ENCODE data around the gene PSMB7. TPM values are rescaled to one million over a fixed set of nuclear protein-coding genes. Genes with fewer than 3 reads are reported as not detected.

PSMB7 gene
- total and polyA plus RNA-seq, 2 of the 13 experiments (the other 11 are each of a cell fraction or from before 2014, with no cell fraction given): 259 to 291 TPM

DNA sequence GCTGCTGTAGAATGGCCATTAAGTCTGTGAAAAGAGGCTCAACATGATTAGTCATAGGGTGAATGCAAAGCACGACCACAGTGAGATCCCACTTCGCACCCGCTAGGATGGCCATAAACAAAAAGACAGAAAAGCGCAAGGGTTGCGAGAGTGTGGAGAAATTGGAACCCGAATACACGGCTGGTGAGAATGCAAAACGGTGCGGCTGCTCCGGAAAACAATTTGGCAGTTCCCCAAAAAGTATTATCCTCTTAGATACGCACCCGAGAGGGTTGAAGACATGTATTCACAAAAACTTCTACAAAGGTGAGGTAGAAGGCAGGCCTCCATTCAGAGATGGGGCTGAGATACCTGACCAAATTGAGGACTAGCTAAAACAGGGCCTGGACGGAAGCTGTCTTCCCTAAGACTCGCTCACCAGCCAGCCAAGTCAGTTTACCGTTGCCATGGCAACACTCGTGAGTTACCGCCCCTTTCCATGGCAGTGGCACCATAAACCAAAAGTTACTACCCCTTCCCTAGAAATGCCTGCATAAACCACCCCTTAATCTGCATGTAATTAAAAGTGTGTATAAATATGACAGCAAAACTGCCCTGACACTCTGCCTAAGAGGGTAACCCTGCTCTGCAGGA lies 726 bp upstream of the PSMB7 start:
- H3K9me3 ChIP-seq (ENCODE audit: low read length): no peaks in the 10 kb centered on the region
- 85% methylated on average over 17 of the region's 17 CpGs for WGBS (ENCODE audit: low lambda C conversion rate)
- ChIA-PET POLR2A (no interaction called here), CTCF (ENCODE audit: low intra/inter-chr PET ratio, low total read pairs) (no interaction called here)
- BruUV-seq (replicated peaks): no TSS peak
- H3K27ac ChIP-seq (ENCODE audit: extremely low read length, insufficient read depth, low read length): no peak overlapping the region
- TF ChIP-seq ZNF572 (CRISPR knock-in tag; IDR thresholded peaks at IDR 0.05) (0 out of 2 replicates have a peak, but pooled peaks have one; percentile 65), ZNF75D (CRISPR knock-in tag; IDR thresholded peaks at IDR 0.05; ENCODE audit: borderline replicate concordance) (no peak), TCF7L2 (IDR thresholded peaks at IDR 0.05; ENCODE audit: low read depth, low read length) (no peak), RFX5 (IDR thresholded peaks at IDR 0.05; ENCODE audit: low read depth, low read length) (peak; percentile 28; the same call in 1 of the 2 replicates), NCOA1 (CRISPR knock-in tag; IDR thresholded peaks at IDR 0.05) (0 out of 2 replicates have a peak, but pooled peaks have one; percentile 21), RFX3 (CRISPR knock-in tag; IDR thresholded peaks at IDR 0.05) (peak; percentile 72), RFX1 (IDR thresholded peaks at IDR 0.05) (peak; percentile 71)
- H3K4me1 ChIP-seq (ENCODE audit: insufficient read depth, low read length): peaks cover 51% of the 10 kb centered on the region
- H3K79me2 ChIP-seq (ENCODE audit: insufficient read depth, low read length): peaks cover 21% of the 10 kb centered on the region
- in situ Hi-C loops (cut with HindIII; ENCODE audit: extremely low pct_ligation_motif_present, low pct_unique_long_range_greater_than_20kb): no loop called here
- H2AFZ ChIP-seq (ENCODE audit: low read length): no peak overlapping the region
- H3K27me3 ChIP-seq (ENCODE audit: control insufficient read depth in 1 of 2, insufficient read depth in 2 of 2, low read length in 2 of 2): peaks cover 0 to 6% of the 10 kb centered on the region in 2 experiments; a peak in 1 of 5 replicates
- H3K4me2 ChIP-seq (ENCODE audit: low read depth, low read length): peak overlapping the region; percentile 67
- peaks cover 8 to 27% of the 10 kb centered on the region in 2 experiments for H3K36me3 ChIP-seq (replicated peaks in 1 of 2; ENCODE audit: control insufficient read depth in 1 of 2, insufficient read depth in 2 of 2, low read length in 2 of 2)
- DNase-seq (ENCODE audit: low spot score): no peak
- H3K9ac ChIP-seq (ENCODE audit: insufficient read depth, low read depth, low read length): no peak overlapping the region
- FAIRE-seq: no peak
- no peak for ATAC-seq
- H3K4me3 ChIP-seq (replicated peaks in 1 of 3; ENCODE audit: insufficient read depth in 1 of 3, low read depth in 2 of 3, low read length in 3 of 3): peak overlapping the region in 1 of 3 experiments; percentile 55; a peak in 1 of 6 replicates
- intact Hi-C loops (cut with micrococcal nuclease; ENCODE audit: unreplicated experiment): no loop called here
- H4K20me1 ChIP-seq (ENCODE audit: insufficient read depth, low read length): no peaks in the 10 kb centered on the region; the same call in 1 of the 2 replicates

DNA sequence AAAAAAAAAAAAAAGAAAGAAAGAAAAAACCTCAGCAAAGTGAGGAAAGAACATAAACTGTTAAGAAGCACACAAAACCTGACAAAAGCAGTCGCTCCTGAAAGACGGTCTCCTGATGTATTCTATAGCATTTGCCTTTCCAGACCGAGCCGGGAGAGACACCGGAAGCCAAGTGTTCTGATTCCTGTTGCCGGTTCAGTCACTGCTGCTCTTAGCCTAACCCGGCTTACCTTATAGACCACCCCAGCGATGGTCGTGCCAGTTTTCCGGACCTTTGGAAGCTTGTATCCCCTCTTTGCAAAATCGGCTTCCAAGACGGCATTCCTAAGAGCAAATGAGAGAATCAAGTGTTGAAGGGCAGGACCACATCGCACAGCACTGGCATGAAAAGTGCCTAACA lies 630 bp downstream of the PSMB7 start:
- FAIRE-seq: no peak
- Histone ChIP-seq H3K27ac (ENCODE audit: extremely low read length, insufficient read depth, low read length) (peak overlapping the region; percentile 81), H3K79me2 (ENCODE audit: insufficient read depth, low read length) (peaks cover 27% of the 10 kb centered on the region), H4K20me1 (ENCODE audit: insufficient read depth, low read length) (no peaks in the 10 kb centered on the region; the same call in none of the 2 replicates), H3K27me3 (ENCODE audit: control insufficient read depth in 1 of 2, insufficient read depth in 2 of 2, low read length in 2 of 2) (peaks cover 0 to 6% of the 10 kb centered on the region in 2 experiments; a peak in 1 of 5 replicates), H3K4me2 (ENCODE audit: low read depth, low read length) (peak overlapping the region; percentile 86), H3K9me3 (ENCODE audit: low read length) (no peaks in the 10 kb centered on the region), H3K4me3 (replicated peaks in 1 of 3; ENCODE audit: insufficient read depth in 1 of 3, low read depth in 2 of 3, low read length in 3 of 3) (peak overlapping the region; percentile 86 to 99 (median 93)), H3K36me3 (replicated peaks in 1 of 2; ENCODE audit: control insufficient read depth in 1 of 2, insufficient read depth in 2 of 2, low read length in 2 of 2) (peaks cover 8 to 35% of the 10 kb centered on the region in 2 experiments), H3K4me1 (ENCODE audit: insufficient read depth, low read length) (peaks cover 43% of the 10 kb centered on the region), H3K9ac (ENCODE audit: insufficient read depth, low read depth, low read length) (peak overlapping the region; percentile 97), H2AFZ (ENCODE audit: low read length) (no peak overlapping the region)
- intact Hi-C loops (cut with micrococcal nuclease; ENCODE audit: unreplicated experiment): no loop called here
- ATAC-seq: no peak
- ChIA-PET POLR2A (interaction anchor here (1.5 kb wide), 1 partner anchor 24 kb away, joined by 3 read pairs; no protein-coding TSS in a partner anchor), CTCF (ENCODE audit: low intra/inter-chr PET ratio, low total read pairs) (no interaction called here)
- in situ Hi-C loops (cut with HindIII; ENCODE audit: extremely low pct_ligation_motif_present, low pct_unique_long_range_greater_than_20kb): no loop called here
- 2% methylated on average over 13 of the region's 13 CpGs for WGBS (ENCODE audit: low lambda C conversion rate)
- DNase-seq (ENCODE audit: low spot score): no peak
- BruUV-seq (replicated peaks): no TSS peak
- no peak for TF ChIP-seq NBN (conservative IDR thresholded peaks at IDR 0.05)
- no peak for TF ChIP-seq NR2F6 (IDR thresholded peaks at IDR 0.05)
- no peak for TF ChIP-seq NR2F6 (CRISPR knock-in tag; IDR thresholded peaks at IDR 0.05)
- TF ChIP-seq ZNF879 (CRISPR knock-in tag; IDR thresholded peaks at IDR 0.05): no peak
- no peak for TF ChIP-seq ZNF615 (CRISPR knock-in tag; IDR thresholded peaks at IDR 0.05; ENCODE audit: borderline replicate concordance)
- no peak for TF ChIP-seq ZNF317 (CRISPR knock-in tag; IDR thresholded peaks at IDR 0.05)
- TF ChIP-seq, protein P1, sequence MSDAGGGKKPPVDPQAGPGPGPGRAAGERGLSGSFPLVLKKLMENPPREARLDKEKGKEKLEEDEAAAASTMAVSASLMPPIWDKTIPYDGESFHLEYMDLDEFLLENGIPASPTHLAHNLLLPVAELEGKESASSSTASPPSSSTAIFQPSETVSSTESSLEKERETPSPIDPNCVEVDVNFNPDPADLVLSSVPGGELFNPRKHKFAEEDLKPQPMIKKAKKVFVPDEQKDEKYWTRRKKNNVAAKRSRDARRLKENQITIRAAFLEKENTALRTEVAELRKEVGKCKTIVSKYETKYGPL (CRISPR knock-in tag; IDR thresholded peaks at IDR 0.05): peak; percentile 4; the same call in 1 of the 2 replicates
- TF ChIP-seq KDM5A (IDR thresholded peaks at IDR 0.05; ENCODE audit: borderline replicate concordance, low read length): no peak
- no peak for TF ChIP-seq TCF7 (IDR thresholded peaks at IDR 0.05; ENCODE audit: low read depth)
- TF ChIP-seq, protein P2, sequence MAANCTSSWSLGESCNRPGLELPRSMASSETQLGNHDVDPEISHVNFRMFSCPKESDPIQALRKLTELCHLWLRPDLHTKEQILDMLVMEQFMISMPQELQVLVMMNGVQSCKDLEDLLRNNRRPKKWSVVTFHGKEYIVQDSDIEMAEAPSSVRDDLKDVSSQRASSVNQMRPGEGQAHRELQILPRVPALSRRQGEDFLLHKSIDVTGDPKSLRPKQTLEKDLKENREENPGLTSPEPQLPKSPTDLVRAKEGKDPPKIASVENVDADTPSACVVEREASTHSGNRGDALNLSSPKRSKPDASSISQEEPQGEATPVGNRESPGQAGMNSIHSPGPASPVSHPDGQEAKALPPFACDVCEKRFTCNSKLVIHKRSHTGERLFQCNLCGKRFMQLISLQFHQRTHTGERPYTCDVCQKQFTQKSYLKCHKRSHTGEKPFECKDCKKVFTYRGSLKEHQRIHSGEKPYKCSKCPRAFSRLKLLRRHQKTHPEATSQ (CRISPR knock-in tag; IDR thresholded peaks at IDR 0.05; ENCODE audit: borderline replicate concordance): 0 out of 2 replicates have a peak, but pooled peaks have one; percentile 56
- TF ChIP-seq ZSCAN20 (CRISPR knock-in tag; IDR thresholded peaks at IDR 0.05; ENCODE audit: borderline replicate concordance): 0 out of 2 replicates have a peak, but pooled peaks have one; percentile 18
- no peak for TF ChIP-seq CBFB (CRISPR knock-in tag; IDR thresholded peaks at IDR 0.05)
- TF ChIP-seq ZNF225 (CRISPR knock-in tag; IDR thresholded peaks at IDR 0.05): no peak
